HCT116 (cell line): ENCODE measurements around the gene FGF1. TPM values are rescaled to one million over a fixed set of nuclear protein-coding genes. Genes with fewer than 3 reads are reported as not detected.

ENCODE experiments used
- ATAC-seq: fragments of 200-7000 bp; cut with Tn5 transposase; 2 replicates; pipeline ENCODE4 v1.9.1; 2020; ENCODE audit warnings: mild to moderate bottlenecking, moderate library complexity
- BruUV-seq: library from RNA; stranded (reverse); fragments of 400-500 nt; replicated peaks from 2 replicates; lab custom pipeline; 2021; lab: Mats Ljungman, UMichigan
- CTCF ChIA-PET: fragments of 300-600 bp; sonication (Branson Sonifier 250); formaldehyde crosslinking; loops from one replicate; lab custom pipeline; 2021; ENCODE audit warnings: antibody characterized with exemption; lab: Charles Lee
- POLR2A ChIA-PET: fragments of 300-600, 350-600 bp; sonication (Branson Sonifier 250); formaldehyde crosslinking; loops from one replicate; lab custom pipeline; 2021; ENCODE audit warnings: antibody characterized with exemption; lab: Charles Lee
- RAD21 ChIA-PET, 2 experiments: fragments of 300-600 bp; sonication (Branson Sonifier 250); formaldehyde crosslinking; loops; one replicate each; lab custom pipeline; 2023; ENCODE audit warnings: low total read pairs in 2 of 2; ENCODE audit not compliant: uncharacterized antibody in 2 of 2, unreplicated experiment in 2 of 2, low non-redundant PET in 1 of 2; lab: Charles Lee
- DNase-seq: peaks from one replicate; pipeline ENCODE4 v3.0.0-alpha.2; 2010; ENCODE audit warnings: low read depth, low spot score
- H2AFZ ChIP-seq: fragments of 200-600 bp; shearing (Covaris generic), sonication (generic); 2 replicates; pipeline ENCODE4 v1.6.1; 2017; ENCODE audit warnings: low read depth, mixed run types, mixed read lengths, antibody characterized with exemption, low read length; ENCODE audit not compliant: poor library complexity, severe bottlenecking
- H3K27ac ChIP-seq: 2 replicates; pipeline ENCODE4 v1.5.1; 2012; ENCODE audit warnings: low read depth, low read length
- H3K27me3 ChIP-seq: fragments of 200-600 bp; sonication (generic); 2 replicates; pipeline ENCODE4 v1.6.1; 2016; ENCODE audit warnings: mixed run types, low read length, mixed read lengths; ENCODE audit not compliant: insufficient read depth
- H3K36me3 ChIP-seq, 2 experiments: fragments of 200-500 bp in 1 of 2; fragments of 200-600 bp in 1 of 2; sonication (Bioruptor generic) in 1 of 2; sonication (generic) in 1 of 2; 2 replicates each; pipeline versions ENCODE4 v1.5.1 to v1.6.1; 2014 to 2016; ENCODE audit warnings: low read length in 2 of 2, inconsistent platforms in 1 of 2, mixed read lengths in 1 of 2, mixed run types in 1 of 2; ENCODE audit not compliant: insufficient read depth in 2 of 2, control insufficient read depth in 1 of 2
- H3K4me1 ChIP-seq, 2 experiments: fragments of 200-600 bp in 1 of 2; sonication (generic) in 1 of 2; 2 replicates each; pipeline versions ENCODE4 v1.5.1 to v1.6.1; 2012 to 2017; ENCODE audit warnings: low read length in 2 of 2, inconsistent platforms in 1 of 2, mild to moderate bottlenecking in 1 of 2, mixed read lengths in 1 of 2, mixed run types in 1 of 2, moderate library complexity in 1 of 2; ENCODE audit not compliant: insufficient read depth in 2 of 2, control insufficient read depth in 1 of 2
- H3K4me2 ChIP-seq: fragments of 200-600 bp; sonication (generic); 2 replicates; pipeline ENCODE4 v1.6.1; 2017; ENCODE audit warnings: mixed run types, low read length, mixed read lengths
- H3K4me3 ChIP-seq, 2 experiments: fragments of 200-600 bp in 1 of 2; sonication (generic) in 1 of 2; replicated peaks in 1 of 2; 2 replicates each; pipeline ENCODE4 v1.5.1; 2011 to 2016; ENCODE audit warnings: low read length in 2 of 2, control low read depth in 1 of 2, low read depth in 1 of 2, mild to moderate bottlenecking in 1 of 2, mixed read lengths in 1 of 2, mixed run types in 1 of 2
- H3K79me2 ChIP-seq: fragments of 200-600 bp; sonication (generic); 2 replicates; pipeline ENCODE4 v1.6.1; 2017; ENCODE audit warnings: mild to moderate bottlenecking, mixed run types, low read length, moderate library complexity, mixed read lengths; ENCODE audit not compliant: insufficient read depth
- H3K9ac ChIP-seq: fragments of 200-600 bp; sonication (generic); 2 replicates; pipeline ENCODE4 v1.6.1; 2016; ENCODE audit warnings: low read length, mixed read lengths
- H3K9me2 ChIP-seq: fragments of 200-600 bp; sonication (generic), shearing (Covaris generic); 2 replicates; pipeline ENCODE4 v1.6.1; 2017; ENCODE audit warnings: mixed run types, mild to moderate bottlenecking, moderate library complexity; ENCODE audit not compliant: insufficient read depth
- H3K9me3 ChIP-seq, 2 experiments: fragments of 200-500 bp in 1 of 2; fragments of 200-600 bp in 1 of 2; sonication (Bioruptor generic) in 1 of 2; sonication (generic) in 1 of 2; 2 replicates each; pipeline ENCODE4 v1.6.1; 2014 to 2017; ENCODE audit warnings: low read length in 2 of 2, mixed read lengths in 2 of 2, inconsistent platforms in 1 of 2, low read depth in 1 of 2, mild to moderate bottlenecking in 1 of 2, mixed run types in 1 of 2, moderate library complexity in 1 of 2; ENCODE audit not compliant: control insufficient read depth in 1 of 2, insufficient read depth in 1 of 2
- H4K20me1 ChIP-seq: fragments of 200-600 bp; sonication (generic), shearing (Covaris generic); 2 replicates; pipeline ENCODE4 v1.6.1; 2017; ENCODE audit warnings: mixed run types, mild to moderate bottlenecking, moderate library complexity; ENCODE audit not compliant: insufficient read depth
- CBX3 ChIP-seq: IDR thresholded peaks from 2 replicates; pipeline ENCODE4 v1.6.1; 2012; ENCODE audit warnings: low read depth
- CEBPB ChIP-seq: IDR thresholded peaks from 2 replicates; pipeline ENCODE4 v1.6.1; 2012; ENCODE audit warnings: low read depth
- ELF1 ChIP-seq: IDR thresholded peaks from 2 replicates; pipeline ENCODE4 v1.6.1; 2012; ENCODE audit warnings: low read depth, borderline replicate concordance
- EZH2 ChIP-seq: fragments of 200-600 bp; sonication (generic); IDR thresholded peaks from 2 replicates; pipeline ENCODE4 v1.6.1; 2017; ENCODE audit warnings: antibody characterized with exemption, mixed run types
- JUND ChIP-seq: IDR thresholded peaks from 2 replicates; pipeline ENCODE4 v1.6.1; 2012
- POLR2AphosphoS5 ChIP-seq: IDR thresholded peaks from 2 replicates; pipeline ENCODE4 v1.6.1; 2011; ENCODE audit warnings: mild to moderate bottlenecking, low read depth, low read length, moderate library complexity
- SIN3A ChIP-seq: IDR thresholded peaks from 2 replicates; pipeline ENCODE4 v1.6.1; 2012; ENCODE audit warnings: low read depth
- intact Hi-C: fragments of 100-400 bp; cut with micrococcal nuclease; formaldehyde crosslinking; loops from 2 replicates; pipeline ENCODE4 v1.10.0; 2022
- total RNA-seq: library from RNA; stranded (reverse); gene quantifications from one replicate; pipeline ENCODE4 v1.2.1, GENCODE V29; 2021; ENCODE audit not compliant: unreplicated experiment
- TF ChIP-seq, protein P1 (sequence below): IDR thresholded peaks from 2 replicates; pipeline ENCODE4 v1.6.1; 2012; ENCODE audit warnings: low read depth
- TF ChIP-seq, protein P2 (sequence below): IDR thresholded peaks from 2 replicates; pipeline ENCODE4 v1.6.1; 2012
- TF ChIP-seq, protein P3 (sequence below): IDR thresholded peaks from 2 replicates; pipeline ENCODE4 v1.6.1; 2011; ENCODE audit warnings: mild to moderate bottlenecking, low read length, moderate library complexity; ENCODE audit not compliant: insufficient replicate concordance; ENCODE audit errors: extremely low read depth
- TF ChIP-seq, protein P4 (sequence below), 3 experiments: fragments of 200-600 bp in 1 of 3; sonication (generic) in 1 of 3; IDR thresholded peaks in 2 of 3; conservative IDR thresholded peaks in 1 of 3; 2 replicates each; pipeline ENCODE4 v1.5.1; 2012 to 2017; ENCODE audit warnings: low read depth in 2 of 3, low read length in 2 of 3, antibody characterized with exemption in 1 of 3, borderline replicate concordance in 1 of 3, control low read depth in 1 of 3, mild to moderate bottlenecking in 1 of 3, mixed read lengths in 1 of 3, mixed run types in 1 of 3, moderate library complexity in 1 of 3; ENCODE audit not compliant: insufficient read depth in 1 of 3

Gene FGF1
- total RNA-seq, 1 experiment from 2014 or later = not detected

DNA sequence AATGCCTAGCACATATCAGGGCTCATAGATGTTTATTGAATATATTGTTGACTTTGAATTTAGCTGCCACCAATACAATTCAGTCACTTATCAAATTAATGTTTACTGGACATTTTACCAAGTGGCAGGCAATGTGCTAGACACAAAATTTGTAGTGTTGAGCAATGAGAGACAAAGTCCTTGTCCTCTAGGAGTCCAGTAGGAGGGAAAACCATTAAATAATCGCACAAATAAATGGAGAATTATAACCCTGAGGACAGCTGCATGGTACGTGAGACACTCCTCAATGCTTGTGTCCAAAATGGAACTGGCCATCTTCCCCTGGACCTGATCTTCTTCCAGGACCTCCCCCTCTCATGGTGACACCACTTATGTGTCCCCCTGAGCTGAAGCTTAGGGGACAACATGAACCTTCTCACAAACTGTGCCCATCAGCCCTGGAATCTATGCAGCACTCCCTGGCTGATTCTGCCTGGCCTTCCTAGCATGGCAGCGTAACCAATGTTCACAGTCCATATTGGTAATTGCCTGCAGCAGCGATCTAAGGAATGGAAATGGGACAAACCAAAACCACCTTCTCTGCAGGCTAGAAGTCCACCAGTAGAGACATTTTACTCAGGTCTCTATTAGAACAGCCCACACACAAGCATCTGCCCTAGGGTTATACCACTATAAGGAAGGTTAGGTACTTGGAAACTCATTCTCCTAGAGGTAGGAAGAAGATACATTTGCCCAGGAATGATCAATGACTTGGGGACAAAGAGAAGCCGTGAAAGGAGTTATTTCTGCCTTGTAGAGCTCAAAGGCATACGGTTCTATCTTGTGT lies 75.5 kb downstream of the FGF1 start:
- H3K4me1 ChIP-seq = no peaks in the 10 kb centered on the region
- RAD21 ChIA-PET = interaction anchor here in 1 of 2 experiments (1.3 kb wide), 2 partner anchors 35 to 89 kb away, joined by 3 to 4 read pairs; no protein-coding TSS in a partner anchor
- no peaks in the 10 kb centered on the region for H3K9me3 ChIP-seq
- no peaks in the 10 kb centered on the region for H3K36me3 ChIP-seq
- no peak overlapping the region for H3K4me3 ChIP-seq
- CTCF ChIA-PET = interaction anchor here (1.1 to 2.3 kb wide), 6 partner anchors 44 to 278 kb away, joined by 3 to 14 read pairs (median 6); no protein-coding TSS in a partner anchor
- no peak overlapping the region for H3K4me2 ChIP-seq
- intact Hi-C loops = loop anchor here (1.0 to 5.0 kb wide), 4 partner anchors 45 to 272 kb away; no protein-coding TSS in a partner anchor
- no peak overlapping the region for H2AFZ ChIP-seq
- TF ChIP-seq CEBPB = no peak
- no peak for TF ChIP-seq ELF1
- H3K27me3 ChIP-seq = no peaks in the 10 kb centered on the region
- no peak overlapping the region for H3K9ac ChIP-seq
- POLR2A ChIA-PET = no interaction called here
- DNase-seq (no peak), ATAC-seq (peak; percentile 36)
- no TSS peak for BruUV-seq
- no peaks in the 10 kb centered on the region for H3K79me2 ChIP-seq
- H3K9me2 ChIP-seq = no peaks in the 10 kb centered on the region
- no peaks in the 10 kb centered on the region for H4K20me1 ChIP-seq
- no peak overlapping the region for H3K27ac ChIP-seq

DNA sequence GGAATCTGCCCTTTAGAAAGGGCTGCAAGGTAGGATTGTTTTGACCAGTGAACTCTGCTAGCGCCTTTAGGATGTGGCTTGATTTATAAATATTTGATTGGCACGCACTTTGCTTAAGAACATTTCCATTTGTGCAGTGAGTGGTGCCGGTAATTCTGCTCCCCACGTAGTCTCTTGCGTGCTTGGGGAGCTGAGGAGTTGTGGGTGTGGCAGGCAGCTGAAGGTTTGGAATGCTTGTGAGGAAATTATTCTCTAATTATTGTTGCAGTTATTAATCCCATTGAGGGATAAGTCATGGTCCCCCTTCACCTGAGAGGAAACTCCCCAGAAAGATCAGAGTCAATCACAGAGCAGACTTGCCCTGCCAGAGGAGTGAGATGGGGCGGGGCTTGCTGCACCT lies 76.7 kb downstream of the FGF1 start:
- Histone ChIP-seq H2AFZ (no peak overlapping the region), H3K9me3 (no peaks in the 10 kb centered on the region), H3K4me3 (no peak overlapping the region), H3K36me3 (no peaks in the 10 kb centered on the region), H3K79me2 (no peaks in the 10 kb centered on the region), H3K27me3 (no peaks in the 10 kb centered on the region), H3K9me2 (no peaks in the 10 kb centered on the region), H3K9ac (no peak overlapping the region), H4K20me1 (no peaks in the 10 kb centered on the region), H3K27ac (no peak overlapping the region), H3K4me1 (no peaks in the 10 kb centered on the region), H3K4me2 (no peak overlapping the region)
- ChIA-PET CTCF (no interaction called here), RAD21 (no interaction called here), POLR2A (no interaction called here)
- no peak for DNase-seq
- no peak for ATAC-seq
- no TSS peak for BruUV-seq
- intact Hi-C loops = no loop called here
- TF ChIP-seq POLR2AphosphoS5 (no peak), JUND (no peak), CBX3 (no peak), SIN3A (no peak), EZH2 (no peak)
- TF ChIP-seq, protein P1, sequence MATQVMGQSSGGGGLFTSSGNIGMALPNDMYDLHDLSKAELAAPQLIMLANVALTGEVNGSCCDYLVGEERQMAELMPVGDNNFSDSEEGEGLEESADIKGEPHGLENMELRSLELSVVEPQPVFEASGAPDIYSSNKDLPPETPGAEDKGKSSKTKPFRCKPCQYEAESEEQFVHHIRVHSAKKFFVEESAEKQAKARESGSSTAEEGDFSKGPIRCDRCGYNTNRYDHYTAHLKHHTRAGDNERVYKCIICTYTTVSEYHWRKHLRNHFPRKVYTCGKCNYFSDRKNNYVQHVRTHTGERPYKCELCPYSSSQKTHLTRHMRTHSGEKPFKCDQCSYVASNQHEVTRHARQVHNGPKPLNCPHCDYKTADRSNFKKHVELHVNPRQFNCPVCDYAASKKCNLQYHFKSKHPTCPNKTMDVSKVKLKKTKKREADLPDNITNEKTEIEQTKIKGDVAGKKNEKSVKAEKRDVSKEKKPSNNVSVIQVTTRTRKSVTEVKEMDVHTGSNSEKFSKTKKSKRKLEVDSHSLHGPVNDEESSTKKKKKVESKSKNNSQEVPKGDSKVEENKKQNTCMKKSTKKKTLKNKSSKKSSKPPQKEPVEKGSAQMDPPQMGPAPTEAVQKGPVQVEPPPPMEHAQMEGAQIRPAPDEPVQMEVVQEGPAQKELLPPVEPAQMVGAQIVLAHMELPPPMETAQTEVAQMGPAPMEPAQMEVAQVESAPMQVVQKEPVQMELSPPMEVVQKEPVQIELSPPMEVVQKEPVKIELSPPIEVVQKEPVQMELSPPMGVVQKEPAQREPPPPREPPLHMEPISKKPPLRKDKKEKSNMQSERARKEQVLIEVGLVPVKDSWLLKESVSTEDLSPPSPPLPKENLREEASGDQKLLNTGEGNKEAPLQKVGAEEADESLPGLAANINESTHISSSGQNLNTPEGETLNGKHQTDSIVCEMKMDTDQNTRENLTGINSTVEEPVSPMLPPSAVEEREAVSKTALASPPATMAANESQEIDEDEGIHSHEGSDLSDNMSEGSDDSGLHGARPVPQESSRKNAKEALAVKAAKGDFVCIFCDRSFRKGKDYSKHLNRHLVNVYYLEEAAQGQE = no peak
- TF ChIP-seq, protein P2, sequence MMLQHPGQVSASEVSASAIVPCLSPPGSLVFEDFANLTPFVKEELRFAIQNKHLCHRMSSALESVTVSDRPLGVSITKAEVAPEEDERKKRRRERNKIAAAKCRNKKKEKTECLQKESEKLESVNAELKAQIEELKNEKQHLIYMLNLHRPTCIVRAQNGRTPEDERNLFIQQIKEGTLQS = no peak
- TF ChIP-seq, protein P3, sequence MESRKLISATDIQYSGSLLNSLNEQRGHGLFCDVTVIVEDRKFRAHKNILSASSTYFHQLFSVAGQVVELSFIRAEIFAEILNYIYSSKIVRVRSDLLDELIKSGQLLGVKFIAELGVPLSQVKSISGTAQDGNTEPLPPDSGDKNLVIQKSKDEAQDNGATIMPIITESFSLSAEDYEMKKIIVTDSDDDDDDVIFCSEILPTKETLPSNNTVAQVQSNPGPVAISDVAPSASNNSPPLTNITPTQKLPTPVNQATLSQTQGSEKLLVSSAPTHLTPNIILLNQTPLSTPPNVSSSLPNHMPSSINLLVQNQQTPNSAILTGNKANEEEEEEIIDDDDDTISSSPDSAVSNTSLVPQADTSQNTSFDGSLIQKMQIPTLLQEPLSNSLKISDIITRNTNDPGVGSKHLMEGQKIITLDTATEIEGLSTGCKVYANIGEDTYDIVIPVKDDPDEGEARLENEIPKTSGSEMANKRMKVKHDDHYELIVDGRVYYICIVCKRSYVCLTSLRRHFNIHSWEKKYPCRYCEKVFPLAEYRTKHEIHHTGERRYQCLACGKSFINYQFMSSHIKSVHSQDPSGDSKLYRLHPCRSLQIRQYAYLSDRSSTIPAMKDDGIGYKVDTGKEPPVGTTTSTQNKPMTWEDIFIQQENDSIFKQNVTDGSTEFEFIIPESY = no peak
- TF ChIP-seq, protein P4, sequence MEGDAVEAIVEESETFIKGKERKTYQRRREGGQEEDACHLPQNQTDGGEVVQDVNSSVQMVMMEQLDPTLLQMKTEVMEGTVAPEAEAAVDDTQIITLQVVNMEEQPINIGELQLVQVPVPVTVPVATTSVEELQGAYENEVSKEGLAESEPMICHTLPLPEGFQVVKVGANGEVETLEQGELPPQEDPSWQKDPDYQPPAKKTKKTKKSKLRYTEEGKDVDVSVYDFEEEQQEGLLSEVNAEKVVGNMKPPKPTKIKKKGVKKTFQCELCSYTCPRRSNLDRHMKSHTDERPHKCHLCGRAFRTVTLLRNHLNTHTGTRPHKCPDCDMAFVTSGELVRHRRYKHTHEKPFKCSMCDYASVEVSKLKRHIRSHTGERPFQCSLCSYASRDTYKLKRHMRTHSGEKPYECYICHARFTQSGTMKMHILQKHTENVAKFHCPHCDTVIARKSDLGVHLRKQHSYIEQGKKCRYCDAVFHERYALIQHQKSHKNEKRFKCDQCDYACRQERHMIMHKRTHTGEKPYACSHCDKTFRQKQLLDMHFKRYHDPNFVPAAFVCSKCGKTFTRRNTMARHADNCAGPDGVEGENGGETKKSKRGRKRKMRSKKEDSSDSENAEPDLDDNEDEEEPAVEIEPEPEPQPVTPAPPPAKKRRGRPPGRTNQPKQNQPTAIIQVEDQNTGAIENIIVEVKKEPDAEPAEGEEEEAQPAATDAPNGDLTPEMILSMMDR (IDR thresholded peaks at IDR 0.05 in 2 of 3, conservative IDR thresholded peaks at IDR 0.05 in 1 of 3; ENCODE audit: borderline replicate concordance in 1 of 3, insufficient read depth in 1 of 3, low read depth in 2 of 3, low read length in 2 of 3) = no peak
